Measurements from ENCODE around the gene SPSB4.

DNA sequence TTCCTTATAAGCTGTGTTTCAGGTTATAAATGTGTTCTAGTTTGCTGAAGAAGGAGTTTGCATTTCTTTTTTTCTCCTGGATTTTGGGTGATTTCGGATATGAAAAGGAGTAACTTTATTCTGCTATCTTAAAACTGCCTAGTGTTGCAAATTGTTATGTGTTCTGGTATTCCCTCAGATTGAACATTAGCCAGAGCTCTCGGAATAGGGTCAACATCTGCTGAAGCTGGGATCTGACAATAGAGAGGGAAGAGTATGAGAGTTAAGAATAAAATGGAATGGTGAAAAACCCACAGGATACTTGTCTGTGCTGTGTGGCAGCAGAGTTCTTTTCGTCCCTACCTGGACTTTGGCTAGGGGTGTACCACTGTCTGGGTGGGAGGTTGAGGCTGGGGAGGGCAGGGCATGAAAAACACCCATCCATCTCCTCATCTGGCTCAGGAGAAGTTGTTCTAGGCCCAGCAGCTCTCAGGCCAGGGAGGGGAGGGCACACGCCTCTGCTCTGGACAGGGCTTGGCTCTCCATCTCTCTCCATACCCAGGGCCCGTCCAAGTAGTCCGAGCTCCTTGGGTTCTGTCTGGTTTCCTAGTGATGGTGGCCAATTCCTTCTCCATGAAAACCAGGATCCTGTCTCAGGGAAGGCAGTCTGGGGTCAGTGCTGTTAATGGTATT lies 13.2 kb downstream of the SPSB4 start:
- TF ChIP-seq FOXP2 (optimal IDR thresholded peaks at IDR 0.05; ENCODE audit: control extremely low read depth, extremely low read length, insufficient read depth) (no peak), POLR2AphosphoS5 (IDR thresholded peaks at IDR 0.05; ENCODE audit: borderline replicate concordance, low read depth, low read length) (no peak), EZH2 (IDR thresholded peaks at IDR 0.05) (no peak)
